HepG2 (cell line): ENCODE results near the gene LGALS4. TPM values are rescaled to one million over a fixed set of nuclear protein-coding genes. Genes with fewer than 3 reads are reported as not detected.

ENCODE experiments used
- ADNP ChIP-seq: sonication (generic); formaldehyde crosslinking; IDR thresholded peaks from 2 replicates; pipeline ENCODE4 v1.4.0; 2020; ENCODE audit warnings: missing genetic modification reagents
- CC2D1A ChIP-seq: sonication (generic); formaldehyde crosslinking; IDR thresholded peaks from 2 replicates; pipeline ENCODE4 v1.8.1; 2023; ENCODE audit warnings: mild to moderate bottlenecking, missing genetic modification reagents
- DMTF1 ChIP-seq: sonication (generic); formaldehyde crosslinking; IDR thresholded peaks from 2 replicates; pipeline ENCODE4 v1.4.0; 2020; ENCODE audit warnings: mild to moderate bottlenecking, missing genetic modification reagents
- MAF1 ChIP-seq: sonication (generic); formaldehyde crosslinking; IDR thresholded peaks from 2 replicates; pipeline ENCODE4 v1.5.0; 2020; ENCODE audit warnings: missing genetic modification reagents, borderline replicate concordance
- MATR3 ChIP-seq: sonication (generic); formaldehyde crosslinking; IDR thresholded peaks from 2 replicates; pipeline ENCODE4 v1.4.0; 2020; ENCODE audit warnings: missing genetic modification reagents
- POLR2G ChIP-seq: fragments of 200-400 bp; formaldehyde crosslinking; IDR thresholded peaks from 2 replicates; pipeline ENCODE4 v1.6.1; 2018; ENCODE audit warnings: mild to moderate bottlenecking, low read depth, low read length, moderate library complexity
- RFXAP ChIP-seq: sonication (generic); formaldehyde crosslinking; IDR thresholded peaks from 2 replicates; pipeline ENCODE4 v1.4.0; 2020; ENCODE audit warnings: missing genetic modification reagents, borderline replicate concordance
- SMYD3 ChIP-seq: sonication (generic); formaldehyde crosslinking; IDR thresholded peaks from 2 replicates; pipeline ENCODE4 v1.8.1; 2023; ENCODE audit warnings: mild to moderate bottlenecking, missing genetic modification reagents
- TAF15 ChIP-seq: fragments of 200-400 bp; formaldehyde crosslinking; IDR thresholded peaks from one replicate; pipeline ENCODE4 v1.6.1; 2018; ENCODE audit warnings: mild to moderate bottlenecking, low read depth, low read length; ENCODE audit not compliant: poor library complexity, severe bottlenecking
- TIGD3 ChIP-seq: sonication (generic); formaldehyde crosslinking; IDR thresholded peaks from 2 replicates; pipeline ENCODE4 v1.5.1; 2020; ENCODE audit warnings: mild to moderate bottlenecking, missing genetic modification reagents, borderline replicate concordance
- ZBTB37 ChIP-seq: sonication (generic); formaldehyde crosslinking; IDR thresholded peaks from 2 replicates; pipeline ENCODE4 v1.4.0; 2020; ENCODE audit warnings: mild to moderate bottlenecking, missing genetic modification reagents
- ZBTB44 ChIP-seq: sonication (generic); formaldehyde crosslinking; IDR thresholded peaks from 2 replicates; pipeline ENCODE4 v1.4.0; 2020; ENCODE audit warnings: missing genetic modification reagents
- ZMAT3 ChIP-seq: sonication (generic); formaldehyde crosslinking; conservative IDR thresholded peaks from 2 replicates; pipeline ENCODE4 v1.7.0; 2021; ENCODE audit warnings: missing genetic modification reagents
- ZNF136 ChIP-seq: sonication (generic); formaldehyde crosslinking; IDR thresholded peaks from 2 replicates; pipeline ENCODE4 v1.8.1; 2022; ENCODE audit warnings: low read depth, mild to moderate bottlenecking, moderate library complexity, missing genetic modification reagents
- ZNF292 ChIP-seq: sonication (generic); formaldehyde crosslinking; IDR thresholded peaks from 2 replicates; pipeline ENCODE4 v1.8.1; 2022; ENCODE audit warnings: mild to moderate bottlenecking, low read depth, missing genetic modification reagents, borderline replicate concordance
- ZNF44 ChIP-seq: sonication (generic); formaldehyde crosslinking; IDR thresholded peaks from 2 replicates; pipeline ENCODE4 v1.5.1; 2020; ENCODE audit warnings: mild to moderate bottlenecking, missing genetic modification reagents
- ZNF512 ChIP-seq: sonication (generic); formaldehyde crosslinking; IDR thresholded peaks from 2 replicates; pipeline ENCODE4 v1.4.0; 2020; ENCODE audit warnings: mild to moderate bottlenecking, missing genetic modification reagents
- ZNF557 ChIP-seq: sonication (generic); formaldehyde crosslinking; IDR thresholded peaks from 2 replicates; pipeline ENCODE4 v1.4.0; 2020; ENCODE audit warnings: missing genetic modification reagents
- ZNF703 ChIP-seq: sonication (generic); formaldehyde crosslinking; IDR thresholded peaks from 2 replicates; pipeline ENCODE4 v1.5.1; 2020; ENCODE audit warnings: missing genetic modification reagents, mild to moderate bottlenecking, moderate library complexity, borderline replicate concordance
- ZNF746 ChIP-seq: sonication (generic); formaldehyde crosslinking; IDR thresholded peaks from 2 replicates; pipeline ENCODE4 v1.8.0; 2022; ENCODE audit warnings: mild to moderate bottlenecking, missing genetic modification reagents
- ZNF816 ChIP-seq: sonication (generic); formaldehyde crosslinking; IDR thresholded peaks from 2 replicates; pipeline ENCODE4 v1.8.0; 2022; ENCODE audit warnings: missing genetic modification reagents, mild to moderate bottlenecking, borderline replicate concordance
- ZSCAN25 ChIP-seq: sonication (generic); formaldehyde crosslinking; IDR thresholded peaks from 2 replicates; pipeline ENCODE4 v1.8.0; 2022; ENCODE audit warnings: mild to moderate bottlenecking, missing genetic modification reagents
- polyA plus RNA-seq, 8 experiments: library from polyadenylated mRNA; depleted of rRNA in 3 of 8; stranded (reverse) in 7 of 8; unstranded in 1 of 8; fragments of >200 nt; fragmentation: Illumina TruSeq in 4 of 8; extraction: Trizol in 4 of 8; gene quantifications; 2 replicates each; pipeline versions ENCODE4 v1.2.1 to v1.2.3, GENCODE V29; 2011 to 2016; ENCODE audit warnings: low read depth in 4 of 8, missing spikeins in 1 of 8, mixed read lengths in 1 of 8; ENCODE audit not compliant: insufficient read depth in 1 of 8
- total RNA-seq, 5 experiments: library from RNA; depleted of rRNA; stranded (reverse); fragments of >200 nt; fragmentation: Illumina TruSeq; extraction: Trizol; gene quantifications; 2 replicates each; pipeline ENCODE4 v1.2.3, GENCODE V29; 2016; ENCODE audit warnings: low read depth in 1 of 5

LGALS4 gene
- total and polyA plus RNA-seq, 2 of the 13 experiments (the other 11 are each of a cell fraction or from before 2014, with no cell fraction given) = 0.24 to 0.71 TPM

- TF ChIP-seq ZSCAN25 (no peak), ZBTB37 (CRISPR knock-in tag) (no peak), TIGD3 (CRISPR knock-in tag) (no peak), DMTF1 (CRISPR knock-in tag) (no peak), RFXAP (no peak; the same call in 1 of the 2 replicates), ZNF292 (CRISPR knock-in tag) (no peak), SMYD3 (CRISPR knock-in tag) (no peak), ZNF557 (CRISPR knock-in tag) (no peak), ZNF746 (CRISPR knock-in tag) (no peak), ZNF44 (CRISPR knock-in tag) (no peak), MAF1 (CRISPR knock-in tag) (0 out of 2 replicates have a peak, but pooled peaks have one; percentile 20), POLR2G (peak; percentile 73), MATR3 (CRISPR knock-in tag) (no peak), TAF15 (no peak), ZNF136 (no peak), ZBTB44 (CRISPR knock-in tag) (no peak), ZNF703 (CRISPR knock-in tag) (no peak), ADNP (CRISPR knock-in tag) (no peak), ZNF512 (CRISPR knock-in tag) (no peak), ZMAT3 (CRISPR knock-in tag) (0 out of 2 replicates have a peak, but pooled peaks have one; percentile 21), CC2D1A (no peak), ZNF816 (CRISPR knock-in tag) (peak; percentile 83; the same call in 1 of the 2 replicates)
These were observed 37.2 kb upstream of the LGALS4 start, which contains the start of gene HNRNPL (continued) for GRCh38 chr19:38849860-38850435.
